HFF-Myc (cell line): ENCODE data around the gene SUMF1.
"Not testable (repeated sequence)": the region's sequence is repeated elsewhere in the genome, so short reads cannot be mapped to it uniquely, and the experiment has no call there.

ENCODE experiments used
- DNase-seq: peaks from one replicate; pipeline ENCODE4 v3.0.0-alpha.2; 2011; ENCODE audit warnings: low read depth; ENCODE audit errors: extremely low read depth
- H3K4me3 ChIP-seq: replicated peaks from 2 replicates; pipeline ENCODE4 v1.5.1; 2011; ENCODE audit warnings: low read depth, mild to moderate bottlenecking, control low read depth, low read length
- CTCF ChIP-seq: IDR thresholded peaks from 2 replicates; pipeline ENCODE4 v1.5.1; 2012; ENCODE audit warnings: mild to moderate bottlenecking, low read depth, low read length, control low read depth; ENCODE audit errors: missing control alignments

The SUMF1 gene

GRCh38 chr3:4334548-4334947, 132.5 kb downstream of the SUMF1 start:
- no peak overlapping the region for H3K4me3 ChIP-seq
- DNase-seq: no peak
- no peak for TF ChIP-seq CTCF

DNA sequence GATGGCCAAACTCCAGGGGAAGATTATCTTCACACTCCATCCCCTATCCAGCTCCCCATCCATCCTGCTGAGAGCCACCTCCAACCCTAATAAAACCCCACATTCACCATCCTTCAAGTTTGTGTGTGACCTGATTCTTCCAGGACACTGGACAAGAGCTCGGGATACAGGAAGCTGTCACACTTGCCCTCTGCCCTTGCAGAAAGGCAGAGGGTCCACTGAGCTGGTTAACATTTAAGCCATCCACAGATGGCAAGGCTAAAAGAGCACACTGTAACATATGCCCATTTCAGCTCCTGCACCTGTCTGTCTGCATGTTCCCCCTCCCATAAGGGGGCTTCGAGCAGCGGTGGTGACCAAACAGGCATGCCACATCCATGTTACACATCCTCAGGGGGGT, 134.1 kb downstream of the SUMF1 start:
- no peak overlapping the region for H3K4me3 ChIP-seq
- DNase-seq: no peak
- TF ChIP-seq CTCF: no peak

DNA sequence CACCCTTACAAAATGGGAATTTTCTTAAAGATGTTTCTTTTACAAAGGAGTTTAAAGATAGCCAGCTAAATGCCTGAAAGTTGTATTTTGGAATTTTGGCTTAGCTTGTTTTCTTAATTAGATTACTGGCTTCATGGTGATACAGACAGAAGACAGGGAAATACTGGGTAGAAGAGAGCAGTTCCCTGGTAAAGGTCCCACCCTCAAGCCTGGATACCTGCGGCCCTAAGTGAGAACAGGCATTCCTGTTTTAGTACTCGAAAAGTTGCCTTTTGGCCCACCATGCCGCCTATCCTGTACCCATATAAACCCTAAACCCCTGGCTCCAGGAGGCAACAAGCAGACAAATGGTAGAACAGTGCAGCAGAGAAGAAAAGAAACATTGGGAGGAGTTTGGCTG, 134.5 kb downstream of the SUMF1 start:
- TF ChIP-seq CTCF: no peak
- DNase-seq: no peak
- no peak overlapping the region for H3K4me3 ChIP-seq

GRCh38 chr3:4332111-4332510, 135.0 kb downstream of the SUMF1 start:
- no peak for TF ChIP-seq CTCF
- no peak for DNase-seq
- no peak overlapping the region for H3K4me3 ChIP-seq

GRCh38 chr3:4329806-4330205, 137.3 kb downstream of the SUMF1 start:
- DNase-seq: not testable (repeated sequence)

DNA sequence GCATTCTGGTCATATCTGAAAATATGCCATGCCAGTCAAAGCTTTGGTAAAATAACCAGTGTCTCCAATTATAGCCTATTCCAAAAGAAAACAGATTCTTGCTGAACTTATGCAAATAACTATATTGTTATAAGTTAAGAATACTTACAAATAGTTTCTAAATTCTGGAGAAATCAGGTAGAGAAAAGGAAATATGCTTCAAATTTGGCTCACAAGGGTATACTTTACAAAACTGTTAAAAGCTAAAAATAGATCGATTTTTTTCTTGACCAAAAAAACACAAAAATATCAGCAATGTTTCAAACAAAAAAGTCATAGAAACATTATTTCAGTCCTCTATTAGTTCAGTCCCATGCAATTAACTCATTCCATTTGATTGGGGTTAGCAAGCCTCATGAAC, 140.2 kb downstream of the SUMF1 start:
- no peak for TF ChIP-seq CTCF
- H3K4me3 ChIP-seq: no peak overlapping the region
- DNase-seq: no peak

More at GRCh38 chr3:4329806-4330205, 137.3 kb downstream of the SUMF1 start:
- not testable (repeated sequence) for H3K4me3 ChIP-seq

GRCh38 chr3:4323246-4324027, 143.6 kb downstream of the SUMF1 start:
- no peak for DNase-seq
- TF ChIP-seq CTCF: no peak
- no peak overlapping the region for H3K4me3 ChIP-seq
